ENCODE results near the gene TRIP13.

TRIP13 gene

DNA sequence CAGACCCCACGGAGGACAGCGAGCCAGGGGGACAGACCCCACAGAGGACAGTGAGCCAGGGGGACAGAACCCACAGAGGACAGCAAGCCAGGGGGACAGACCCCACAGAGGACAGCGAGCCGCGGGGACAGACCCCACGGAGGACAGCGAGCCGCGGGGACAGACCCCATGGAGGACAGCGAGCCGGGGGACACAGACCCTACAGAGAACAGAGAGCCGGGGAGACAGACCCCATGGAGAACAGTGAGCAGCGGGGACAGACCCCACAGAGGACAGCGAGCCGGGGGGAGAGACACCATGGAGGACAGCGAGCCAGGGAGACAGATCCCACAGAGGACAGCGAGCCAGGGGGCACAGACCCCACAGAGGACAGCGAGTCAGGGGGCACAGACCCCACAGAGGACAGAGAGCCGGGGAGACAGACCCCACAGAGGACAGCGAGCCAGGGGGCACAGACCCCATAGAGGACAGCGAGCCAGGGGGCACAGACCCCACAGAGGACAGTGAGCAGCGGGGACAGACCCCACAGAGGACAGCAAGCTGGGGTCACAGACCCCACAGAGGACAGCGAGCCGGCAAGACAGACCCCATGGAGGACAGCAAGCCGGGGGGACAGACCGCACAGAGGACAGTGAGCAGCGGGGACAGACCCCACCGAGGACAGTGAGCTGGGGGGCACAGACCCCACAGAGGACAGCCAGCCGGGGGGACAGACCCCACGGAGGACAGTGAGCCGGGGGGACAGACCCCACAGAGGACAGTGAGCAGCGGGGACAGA lies 37.5 kb upstream of the TRIP13 start:
- DNase-seq (ENCODE audit: low spot score) = no peak

DNA sequence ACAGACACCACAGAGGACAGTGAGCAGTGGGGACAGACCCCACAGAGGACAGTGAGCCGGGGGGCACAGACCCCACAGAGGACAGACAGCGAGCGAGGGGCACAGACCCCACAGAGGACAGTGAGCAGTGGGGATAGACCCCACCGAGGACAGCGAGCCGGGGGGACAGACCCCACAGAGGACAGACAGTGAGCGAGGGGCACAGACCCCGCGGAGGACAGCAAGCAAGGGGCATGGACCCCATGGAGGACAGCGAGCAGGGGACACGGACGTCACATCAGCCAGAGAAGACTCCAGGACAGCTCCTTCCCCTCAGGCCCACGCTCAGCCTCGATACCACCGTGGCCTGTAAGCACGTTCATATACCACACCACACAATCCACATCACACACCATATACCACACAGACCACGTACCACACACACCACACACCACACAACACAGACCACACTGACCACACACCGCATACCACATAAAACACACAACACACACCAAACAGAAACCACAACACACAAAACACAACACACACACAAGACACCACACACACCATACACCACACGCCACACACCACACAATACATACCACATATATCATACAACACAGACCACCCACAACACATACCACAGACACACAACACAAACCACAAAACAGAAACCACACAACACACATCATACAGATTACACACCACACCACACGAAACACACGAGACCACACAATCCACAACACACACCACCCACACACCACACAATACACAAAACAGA lies 36.7 kb upstream of the TRIP13 start:
- no peak for DNase-seq (ENCODE audit: low spot score)

- DNase-seq (ENCODE audit: low spot score) = no peak
Observed at GRCh38 chr5:856531-857425, 35.9 kb upstream of the TRIP13 start.

- DNase-seq (ENCODE audit: low spot score) = no peak
Observed at GRCh38 chr5:858726-859125, 34.0 kb upstream of the TRIP13 start.

GRCh38 chr5:859391-859790 lies 33.3 kb upstream of the TRIP13 start:
- DNase-seq (ENCODE audit: low spot score) = no peak

DNA sequence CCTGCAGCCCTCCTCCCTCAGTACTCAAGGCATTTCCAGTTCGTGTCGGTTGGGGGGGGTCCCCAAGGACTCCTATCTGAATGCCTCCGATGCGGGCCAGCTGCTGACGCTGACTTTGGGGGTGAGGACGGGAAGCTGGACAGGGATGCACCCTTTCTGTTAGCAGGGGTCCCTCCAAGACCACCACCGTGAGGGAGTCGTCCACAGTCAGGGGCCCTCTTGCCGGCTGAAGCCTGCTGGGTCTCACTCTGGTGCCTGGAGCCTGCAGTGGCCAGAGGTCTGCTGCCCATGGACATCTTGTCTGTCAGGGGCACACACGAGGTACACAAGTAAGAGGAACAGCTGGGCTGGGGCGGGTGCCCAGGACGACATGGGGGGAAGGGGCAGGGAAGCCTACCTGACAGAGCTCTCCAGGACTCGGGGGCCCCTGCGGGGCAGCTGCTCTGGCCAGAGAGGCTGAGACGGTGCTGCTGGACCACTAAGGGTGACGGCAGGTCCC lies 32.8 kb upstream of the TRIP13 start:
- no peak for DNase-seq (ENCODE audit: low spot score)

- no peak for DNase-seq (ENCODE audit: low spot score)
Observed at GRCh38 chr5:860506-861150, 32.1 kb upstream of the TRIP13 start.

DNA sequence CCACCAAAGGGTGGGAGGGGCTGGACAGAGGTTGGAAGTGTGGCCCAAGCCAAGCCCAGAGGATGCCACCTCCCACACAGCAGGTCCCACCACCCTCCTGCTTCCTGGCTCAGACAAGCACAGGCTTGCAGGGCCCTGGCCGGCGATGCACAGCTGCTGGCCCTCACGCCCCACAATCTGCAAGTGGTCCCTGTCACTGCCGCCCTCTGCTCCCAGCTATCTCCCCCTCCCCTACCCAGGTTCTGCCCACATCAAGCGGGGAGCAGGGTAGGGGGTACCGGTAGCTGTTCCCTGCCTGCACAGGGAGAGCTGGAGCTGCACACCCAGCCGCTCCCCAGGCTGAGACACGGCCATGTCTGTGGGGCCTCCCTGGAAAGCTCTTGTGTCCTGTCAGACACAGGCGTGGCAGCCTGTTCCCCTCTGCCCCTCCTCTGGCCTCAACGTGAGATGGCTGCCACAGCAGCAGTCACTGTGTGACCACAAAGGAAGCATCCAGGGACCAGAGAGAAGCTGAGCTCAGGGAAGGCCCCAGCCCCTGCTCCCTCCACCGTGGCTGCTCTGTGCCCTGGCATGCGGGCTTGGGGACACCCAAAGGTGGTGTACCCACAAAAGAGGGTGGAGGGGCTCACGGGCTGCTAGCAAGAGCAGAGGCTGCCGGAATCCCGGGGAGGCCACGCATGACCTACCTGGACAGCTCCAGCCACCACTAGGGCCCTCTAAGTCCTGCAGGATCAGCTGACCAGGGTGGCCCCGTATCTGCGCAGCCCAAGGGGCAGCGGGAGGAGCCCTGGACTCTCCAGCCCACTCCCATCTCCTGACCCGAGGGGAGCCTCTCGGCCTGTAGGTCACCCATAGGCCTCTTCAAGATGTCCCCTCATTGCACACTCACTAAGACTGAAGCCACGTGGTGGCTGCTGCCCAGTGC lies 31.0 kb upstream of the TRIP13 start:
- DNase-seq (ENCODE audit: low spot score) = no peak

DNA sequence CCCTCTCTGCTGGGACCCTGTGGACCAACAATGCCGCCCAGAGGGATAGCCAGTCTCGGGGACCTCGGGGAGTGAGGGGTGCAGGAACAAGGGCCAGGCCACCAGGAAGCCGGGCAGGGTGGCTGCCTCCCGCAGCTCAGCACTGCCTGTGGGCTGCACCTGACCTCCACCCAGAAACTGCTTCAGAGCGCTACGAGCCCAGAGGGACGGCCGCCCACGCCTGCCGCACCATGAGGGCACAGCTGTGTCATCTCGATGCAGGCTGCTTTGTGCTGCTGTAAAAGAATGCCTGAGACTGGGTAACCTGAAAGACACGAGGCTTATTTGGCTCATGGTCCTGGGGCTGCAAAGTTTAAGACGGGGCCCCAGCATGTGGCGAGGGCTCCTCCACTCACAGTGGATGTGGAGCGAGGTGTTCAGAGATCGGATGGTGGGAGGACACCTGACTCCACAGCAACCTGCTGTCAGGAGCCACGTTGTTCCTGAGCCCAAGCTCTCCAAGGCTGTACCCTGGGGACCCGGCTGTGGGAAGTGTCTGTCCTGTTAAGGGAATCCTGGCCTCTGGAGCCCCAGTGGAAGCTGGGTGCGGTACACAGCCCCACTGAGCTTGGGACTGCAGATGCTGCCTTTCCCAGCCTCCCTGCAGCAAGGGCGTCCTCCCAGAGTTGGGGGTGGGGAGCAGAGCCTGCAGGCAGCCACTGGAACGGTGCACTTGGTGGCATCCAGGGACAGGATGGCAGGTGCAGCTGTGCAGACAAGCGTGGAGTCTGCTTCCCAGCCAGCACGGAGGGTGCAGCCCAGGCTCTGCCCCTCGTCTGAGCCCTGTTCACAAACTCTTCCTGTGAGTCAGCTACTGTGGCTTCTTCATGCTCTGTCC lies 30.1 kb upstream of the TRIP13 start:
- DNase-seq (ENCODE audit: low spot score) = no peak

DNA sequence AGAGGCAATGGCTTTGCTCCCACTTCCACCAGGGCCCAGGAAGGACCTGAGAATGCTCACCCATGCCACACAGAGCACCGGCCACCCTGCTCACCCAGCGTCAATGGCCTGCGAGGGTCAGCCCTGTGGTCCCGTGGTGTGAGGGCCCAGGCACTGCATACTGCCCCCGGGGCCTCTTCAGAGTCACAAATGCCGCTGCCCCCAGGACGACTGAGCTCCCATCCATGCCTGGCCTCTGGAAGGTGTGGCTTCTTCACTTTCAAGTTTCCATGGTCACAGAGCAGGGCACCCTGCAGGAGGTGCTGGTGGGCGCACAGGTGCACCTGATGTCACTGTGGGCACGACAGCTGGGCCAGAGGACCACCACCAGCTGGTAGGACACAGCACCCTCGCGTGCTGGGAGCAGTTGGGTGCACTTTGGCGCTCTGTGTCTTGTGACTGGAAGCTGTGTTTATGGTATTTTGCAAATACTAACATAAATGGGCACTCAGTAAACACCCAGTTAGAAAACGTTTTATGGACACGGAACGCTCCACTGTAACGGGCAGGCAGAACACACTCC lies 29.4 kb upstream of the TRIP13 start:
- no peak for DNase-seq (ENCODE audit: low spot score)

DNA sequence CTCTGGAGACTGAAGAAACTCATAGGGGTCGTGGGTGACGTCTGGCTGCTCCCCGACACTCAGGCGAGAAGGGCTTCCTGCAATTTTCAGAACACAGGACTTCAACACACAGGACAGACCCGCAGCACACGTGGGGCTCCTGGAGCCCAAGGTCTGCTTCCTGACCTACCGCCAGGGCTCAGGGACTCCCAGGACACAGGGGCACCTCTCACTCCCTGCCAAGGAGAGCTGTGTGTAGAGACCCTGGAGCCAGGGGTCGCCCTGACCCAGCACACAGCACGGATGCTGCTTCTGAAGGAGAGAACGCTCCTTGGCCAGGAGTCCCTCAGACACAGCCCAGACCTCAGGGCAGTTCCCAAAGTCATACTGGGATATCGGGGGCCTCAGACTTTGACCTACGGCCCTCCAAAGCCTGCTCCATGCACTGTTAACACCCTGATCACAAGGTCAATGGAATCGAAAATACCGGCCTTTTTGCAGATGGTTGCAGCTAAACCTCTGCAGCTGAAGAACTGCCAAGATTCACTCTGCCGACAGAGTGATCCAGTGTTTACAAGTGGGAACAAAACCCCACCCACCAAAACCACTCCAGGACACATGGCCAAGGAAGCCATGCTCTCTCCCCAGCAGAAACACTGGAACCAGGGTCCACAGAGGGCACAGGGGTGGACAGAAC lies 28.1 kb upstream of the TRIP13 start:
- DNase-seq (ENCODE audit: low spot score) = no peak

DNA sequence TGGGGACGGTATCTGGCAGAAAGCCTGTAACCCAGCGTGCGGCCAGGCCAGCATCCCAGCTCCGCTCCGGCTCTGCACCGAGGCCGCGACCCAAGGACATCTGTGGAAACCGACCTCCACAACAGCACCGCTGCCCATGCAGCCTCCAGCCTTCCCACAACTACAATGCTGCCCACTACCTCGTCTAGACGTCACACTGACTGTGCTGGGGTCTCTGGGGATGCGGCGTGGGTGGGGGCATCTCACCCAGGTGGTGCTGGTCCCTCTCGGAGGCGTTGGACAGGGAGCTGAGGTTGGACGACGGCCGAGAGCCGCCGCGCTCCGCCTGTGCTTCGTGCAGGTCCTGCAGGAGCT lies 27.5 kb upstream of the TRIP13 start:
- no peak for DNase-seq (ENCODE audit: low spot score)

DNA sequence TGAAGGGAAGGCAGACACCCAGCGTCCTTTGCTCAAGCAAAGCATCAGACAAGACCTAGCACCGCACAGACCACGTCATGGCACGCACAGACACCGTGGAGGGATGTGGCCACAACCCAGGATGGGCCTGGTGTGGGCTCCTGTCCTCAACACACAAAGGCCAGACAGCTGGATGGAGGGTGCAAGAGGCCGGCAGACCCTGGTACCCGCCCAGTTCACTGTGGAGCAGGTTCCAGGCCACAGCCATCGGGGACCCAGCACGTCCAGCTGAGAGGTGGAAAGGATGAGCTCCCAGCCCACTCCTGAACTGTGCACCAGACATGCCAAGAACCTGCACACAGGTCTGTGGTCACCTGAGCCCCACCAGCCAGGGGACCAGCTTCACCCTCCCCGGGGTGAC lies 26.9 kb upstream of the TRIP13 start:
- no peak for DNase-seq (ENCODE audit: low spot score)

DNA sequence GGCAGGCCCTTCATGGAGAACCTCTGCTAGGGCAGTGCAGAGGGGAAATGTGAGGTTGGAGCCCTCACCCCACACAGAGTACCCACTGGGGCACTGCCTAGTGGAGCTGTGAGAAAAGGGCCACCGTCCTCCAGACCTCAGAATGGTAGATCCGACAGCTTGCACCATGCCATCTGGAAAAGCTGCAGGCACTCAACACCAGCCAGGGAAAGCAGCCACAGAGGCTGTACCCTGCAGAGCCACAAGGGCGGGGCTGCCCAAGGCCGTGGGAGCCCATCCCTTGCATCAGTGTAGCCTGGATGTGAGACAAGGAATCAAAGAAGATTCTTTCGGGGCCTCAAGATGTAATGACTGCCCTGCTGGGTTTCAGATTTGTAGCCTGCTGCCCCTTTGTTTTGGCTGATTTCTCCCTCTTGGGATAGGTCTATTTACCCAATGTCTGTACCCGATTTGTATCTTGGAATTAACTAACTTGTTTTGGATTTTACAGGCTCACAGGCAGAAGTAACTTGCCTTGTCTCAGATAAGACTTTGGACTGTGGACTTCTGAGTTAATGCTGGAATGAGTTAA lies 25.3 kb upstream of the TRIP13 start:
- no peak for DNase-seq (ENCODE audit: low spot score)

DNA sequence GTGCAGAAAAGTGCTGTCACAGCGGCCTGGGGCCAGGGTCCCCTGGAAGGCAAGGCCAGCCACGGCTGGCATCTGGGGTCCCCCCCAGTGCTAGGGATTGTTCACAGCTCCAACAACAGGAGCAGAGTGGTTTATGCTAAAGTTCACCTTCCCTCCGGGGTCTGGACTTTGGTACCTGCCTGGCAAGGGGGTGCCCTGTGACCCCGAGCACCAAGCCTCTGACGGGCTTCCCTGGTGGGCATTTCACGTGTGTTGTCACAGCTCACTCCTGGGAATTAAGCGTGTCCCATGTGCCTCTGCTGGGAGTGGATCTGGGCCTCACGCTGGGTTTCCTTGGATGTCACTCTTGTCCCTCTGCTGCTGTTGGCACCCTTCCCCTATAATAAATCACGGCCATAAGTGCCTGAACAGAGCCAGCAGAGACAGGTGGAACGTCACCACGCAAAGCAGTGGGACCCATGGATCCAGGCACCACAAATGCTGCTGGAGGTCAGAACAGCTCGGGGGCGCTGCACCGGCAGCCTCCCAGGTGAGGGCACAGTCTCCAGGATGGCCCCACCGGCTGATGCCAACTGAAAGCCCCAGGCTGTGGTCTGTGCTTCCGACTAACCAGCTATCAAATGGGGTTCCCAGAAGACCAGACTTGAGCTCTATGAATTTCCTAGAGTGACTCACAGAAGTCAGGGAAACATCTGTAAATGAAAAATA lies 24.1 kb upstream of the TRIP13 start:
- DNase-seq (ENCODE audit: low spot score) = no peak

- DNase-seq (ENCODE audit: low spot score) = no peak
Observed at GRCh38 chr5:870956-871355, 21.7 kb upstream of the TRIP13 start.

- DNase-seq (ENCODE audit: low spot score) = no peak
Observed at GRCh38 chr5:871596-872298, 20.9 kb upstream of the TRIP13 start.
